OCI-LY1 (cell line): ENCODE data around the gene TMEM72.

ENCODE experiments used
- H2AFZ ChIP-seq: fragments of 200-600 bp; sonication (generic), shearing (Covaris generic); 2 replicates; pipeline ENCODE4 v1.6.0; 2014; ENCODE audit warnings: antibody characterized with exemption, mild to moderate bottlenecking, low read length
- H3F3A ChIP-seq: fragments of 200-600 bp; sonication (generic), shearing (Covaris generic); 2 replicates; pipeline ENCODE4 v1.6.0; 2014; ENCODE audit warnings: mild to moderate bottlenecking, antibody characterized with exemption, low read length, moderate library complexity; ENCODE audit not compliant: insufficient read depth
- H3K27ac ChIP-seq: fragments of 200-600 bp; sonication (generic); 2 replicates; pipeline ENCODE4 v1.5.1; 2014; ENCODE audit warnings: low read length, mixed run types, mild to moderate bottlenecking, low read depth; ENCODE audit not compliant: poor library complexity, severe bottlenecking
- H3K27me3 ChIP-seq: fragments of 200-600 bp; sonication (generic); 2 replicates; pipeline ENCODE4 v1.6.0; 2014; ENCODE audit warnings: antibody characterized with exemption, mild to moderate bottlenecking, low read length, moderate library complexity; ENCODE audit not compliant: insufficient read depth
- H3K36me3 ChIP-seq: fragments of 200-600 bp; sonication (generic); 2 replicates; pipeline ENCODE4 v1.6.1; 2014; ENCODE audit warnings: mild to moderate bottlenecking, antibody characterized with exemption, low read length, moderate library complexity, mixed read lengths; ENCODE audit not compliant: insufficient read depth
- H3K4me1 ChIP-seq: fragments of 200-600 bp; sonication (generic); 2 replicates; pipeline ENCODE4 v1.5.1; 2014; ENCODE audit warnings: mild to moderate bottlenecking, low read length, moderate library complexity; ENCODE audit not compliant: insufficient read depth, severe bottlenecking
- H3K4me2 ChIP-seq: fragments of 200-600 bp; sonication (generic), shearing (Covaris generic); 2 replicates; pipeline ENCODE4 v1.6.1; 2014; ENCODE audit warnings: low read length
- H3K4me3 ChIP-seq: fragments of 200-600 bp; sonication (generic); 2 replicates; pipeline ENCODE4 v1.5.1; 2014; ENCODE audit warnings: low read length, low read depth, mild to moderate bottlenecking, mixed read lengths; ENCODE audit not compliant: poor library complexity, severe bottlenecking
- H3K79me2 ChIP-seq: fragments of 200-600 bp; shearing (Covaris generic); 2 replicates; pipeline ENCODE4 v1.6.1; 2016; ENCODE audit warnings: mixed run types, low read length, mixed read lengths; ENCODE audit not compliant: insufficient read depth
- H3K9ac ChIP-seq: fragments of 200-600 bp; sonication (generic), shearing (Covaris generic); 2 replicates; pipeline ENCODE4 v1.6.1; 2014; ENCODE audit warnings: mild to moderate bottlenecking, low read length, mixed read lengths
- H3K9me2 ChIP-seq: fragments of 200-600 bp; sonication (generic), shearing (Covaris generic); 2 replicates; pipeline ENCODE4 v1.6.1; 2014; ENCODE audit warnings: low read depth, mild to moderate bottlenecking, low read length, mixed read lengths
- H3K9me3 ChIP-seq: fragments of 200-600 bp; shearing (Covaris generic); 2 replicates; pipeline ENCODE4 v1.6.1; 2014; ENCODE audit warnings: low read length, mixed read lengths
- H4K20me1 ChIP-seq: fragments of 200-600 bp; sonication (generic), shearing (Covaris generic); 2 replicates; pipeline ENCODE4 v1.6.0; 2016; ENCODE audit warnings: mild to moderate bottlenecking, low read length; ENCODE audit not compliant: insufficient read depth
- EZH2 ChIP-seq: fragments of 200-600 bp; sonication (generic), shearing (Covaris generic); IDR thresholded peaks from 2 replicates; pipeline ENCODE4 v1.8.0; 2017; ENCODE audit warnings: borderline replicate concordance, mixed run types, mild to moderate bottlenecking, antibody characterized with exemption, low read length, moderate library complexity, mixed read lengths
- TF ChIP-seq, protein P1 (sequence below): fragments of 200-600 bp; sonication (generic), shearing (Covaris generic); IDR thresholded peaks from 2 replicates; pipeline ENCODE4 v1.5.1; 2017; ENCODE audit warnings: mild to moderate bottlenecking, antibody characterized with exemption, low read length, moderate library complexity, mixed read lengths

TMEM72 gene

DNA sequence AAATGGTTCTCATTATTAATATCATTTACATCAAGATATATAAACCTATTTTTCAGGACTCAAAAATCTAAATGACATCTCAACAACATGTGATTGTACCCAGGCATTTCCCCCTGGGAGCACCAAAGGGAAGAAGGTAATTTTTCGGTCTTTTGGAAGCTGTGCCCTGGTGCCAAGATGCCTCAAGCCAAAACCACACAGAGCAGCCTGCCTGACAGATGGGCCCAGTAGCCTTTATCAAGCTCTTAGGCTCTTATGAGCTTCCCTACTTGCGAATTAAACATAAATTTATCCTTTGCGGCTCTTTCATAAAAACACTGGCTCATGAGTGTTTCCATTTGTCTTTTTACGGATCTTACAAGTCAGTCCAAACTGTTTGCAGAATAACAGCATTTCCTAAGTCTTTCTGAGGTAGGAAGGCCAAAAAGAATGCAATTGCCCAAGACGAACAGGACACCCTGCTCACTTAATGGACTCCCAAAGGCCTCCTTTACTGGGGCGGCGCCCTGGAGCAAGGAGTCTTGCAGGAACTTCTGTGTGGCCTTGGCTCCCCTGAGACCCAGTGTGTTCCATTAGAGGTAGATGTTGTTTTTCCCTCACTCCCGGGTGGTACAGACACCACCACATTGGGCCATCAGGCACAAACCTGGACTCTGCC is 44.4 kb downstream of the TMEM72 start:
- TF ChIP-seq, protein P1, sequence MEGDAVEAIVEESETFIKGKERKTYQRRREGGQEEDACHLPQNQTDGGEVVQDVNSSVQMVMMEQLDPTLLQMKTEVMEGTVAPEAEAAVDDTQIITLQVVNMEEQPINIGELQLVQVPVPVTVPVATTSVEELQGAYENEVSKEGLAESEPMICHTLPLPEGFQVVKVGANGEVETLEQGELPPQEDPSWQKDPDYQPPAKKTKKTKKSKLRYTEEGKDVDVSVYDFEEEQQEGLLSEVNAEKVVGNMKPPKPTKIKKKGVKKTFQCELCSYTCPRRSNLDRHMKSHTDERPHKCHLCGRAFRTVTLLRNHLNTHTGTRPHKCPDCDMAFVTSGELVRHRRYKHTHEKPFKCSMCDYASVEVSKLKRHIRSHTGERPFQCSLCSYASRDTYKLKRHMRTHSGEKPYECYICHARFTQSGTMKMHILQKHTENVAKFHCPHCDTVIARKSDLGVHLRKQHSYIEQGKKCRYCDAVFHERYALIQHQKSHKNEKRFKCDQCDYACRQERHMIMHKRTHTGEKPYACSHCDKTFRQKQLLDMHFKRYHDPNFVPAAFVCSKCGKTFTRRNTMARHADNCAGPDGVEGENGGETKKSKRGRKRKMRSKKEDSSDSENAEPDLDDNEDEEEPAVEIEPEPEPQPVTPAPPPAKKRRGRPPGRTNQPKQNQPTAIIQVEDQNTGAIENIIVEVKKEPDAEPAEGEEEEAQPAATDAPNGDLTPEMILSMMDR: no peak
- no peak for TF ChIP-seq EZH2
- no peaks in the 10 kb centered on the region for H3K27me3 ChIP-seq
- no peak overlapping the region for H3K27ac ChIP-seq
- no peaks in the 10 kb centered on the region for H3K9me2 ChIP-seq
- H3K4me3 ChIP-seq: no peak overlapping the region
- no peaks in the 10 kb centered on the region for H4K20me1 ChIP-seq
- H3K4me1 ChIP-seq: peaks cover 13% of the 10 kb centered on the region
- H3K36me3 ChIP-seq: no peaks in the 10 kb centered on the region; the same call in 1 of the 2 replicates
- H3K9ac ChIP-seq: no peak overlapping the region
- no peak overlapping the region for H2AFZ ChIP-seq
- H3K9me3 ChIP-seq: no peaks in the 10 kb centered on the region
- H3K79me2 ChIP-seq: no peaks in the 10 kb centered on the region
- no peak overlapping the region for H3K4me2 ChIP-seq
- no peaks in the 10 kb centered on the region for H3F3A ChIP-seq

DNA sequence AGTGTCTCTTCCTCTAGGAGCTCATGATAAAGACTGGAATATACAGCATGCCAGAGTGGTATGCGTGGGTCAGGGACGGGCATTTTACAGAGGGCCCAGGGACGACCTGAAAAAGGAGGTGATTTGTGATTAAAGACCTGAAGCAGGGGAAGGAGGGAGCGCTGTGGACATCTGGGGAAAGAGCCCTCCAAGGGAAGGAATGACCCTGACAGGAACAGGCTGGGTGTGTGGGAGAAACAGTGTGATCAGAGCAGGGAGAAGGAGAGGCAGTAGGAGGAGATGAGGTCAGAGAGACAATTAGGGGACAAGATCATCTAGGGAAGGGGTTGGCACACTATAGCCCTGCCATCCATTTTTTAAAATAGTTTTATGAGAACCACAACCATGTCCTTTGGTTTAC is 45.1 kb downstream of the TMEM72 start:
- no peaks in the 10 kb centered on the region; the same call in 1 of the 2 replicates for H3K36me3 ChIP-seq
- peaks cover 13% of the 10 kb centered on the region for H3K4me1 ChIP-seq

GRCh38 chr10:44956717-44957706 is 45.9 kb downstream of the TMEM72 start:
- Histone ChIP-seq H3K4me1 (peaks cover 13% of the 10 kb centered on the region), H3K9ac (no peak overlapping the region), H3K9me2 (no peaks in the 10 kb centered on the region), H3K36me3 (no peaks in the 10 kb centered on the region; the same call in 1 of the 2 replicates), H3F3A (no peaks in the 10 kb centered on the region), H3K27ac (no peak overlapping the region), H3K4me3 (no peak overlapping the region), H3K79me2 (no peaks in the 10 kb centered on the region), H3K4me2 (no peak overlapping the region), H2AFZ (no peak overlapping the region), H4K20me1 (no peaks in the 10 kb centered on the region), H3K9me3 (no peaks in the 10 kb centered on the region), H3K27me3 (no peaks in the 10 kb centered on the region)
- no peak for TF ChIP-seq EZH2
- TF ChIP-seq, protein P1: no peak

More for the DNA sequence above, 45.1 kb downstream of the TMEM72 start:
- H3K9me2 ChIP-seq: no peaks in the 10 kb centered on the region
- H3K4me2 ChIP-seq: no peak overlapping the region
- no peak overlapping the region for H3K27ac ChIP-seq
- H3K9ac ChIP-seq: no peak overlapping the region
- TF ChIP-seq EZH2: no peak
- TF ChIP-seq, protein P1: no peak
- no peaks in the 10 kb centered on the region for H3K79me2 ChIP-seq
- H3K27me3 ChIP-seq: no peaks in the 10 kb centered on the region
- no peaks in the 10 kb centered on the region for H3K9me3 ChIP-seq
- H3F3A ChIP-seq: no peaks in the 10 kb centered on the region
- H4K20me1 ChIP-seq: no peaks in the 10 kb centered on the region
- no peak overlapping the region for H3K4me3 ChIP-seq
- H2AFZ ChIP-seq: no peak overlapping the region
